Panc1 (cell line): ENCODE measurements around the gene COX17.

ENCODE experiments used
- CTCF ChIP-seq: fragments of 450-650 bp; IDR thresholded peaks from 2 replicates; pipeline ENCODE4 v1.5.1; 2017; ENCODE audit warnings: mild to moderate bottlenecking
- POLR2AphosphoS5 ChIP-seq: IDR thresholded peaks from 2 replicates; pipeline ENCODE4 v1.6.1; 2012; ENCODE audit warnings: mild to moderate bottlenecking, low read depth, low read length, moderate library complexity
- SIN3A ChIP-seq: IDR thresholded peaks from 2 replicates; pipeline ENCODE4 v1.6.1; 2012; ENCODE audit warnings: low read depth, mild to moderate bottlenecking, low read length, moderate library complexity, borderline replicate concordance; ENCODE audit not compliant: insufficient read depth
- TCF7L2 ChIP-seq: IDR thresholded peaks from 2 replicates; pipeline ENCODE4 v1.6.1; 2011; ENCODE audit warnings: mild to moderate bottlenecking, low read depth, low read length, inconsistent platforms
- TF ChIP-seq, protein P1 (sequence below), 2 experiments: IDR thresholded peaks; 2 replicates each; pipeline ENCODE4 v1.6.1; 2011 to 2012; ENCODE audit warnings: low read depth in 2 of 2, control low read depth in 1 of 2, low read length in 1 of 2, mild to moderate bottlenecking in 1 of 2, moderate library complexity in 1 of 2; ENCODE audit not compliant: insufficient read depth in 1 of 2

- no peak for TF ChIP-seq CTCF
- TF ChIP-seq POLR2AphosphoS5, result no peak
- TF ChIP-seq SIN3A, result no peak
- TF ChIP-seq, protein P1, sequence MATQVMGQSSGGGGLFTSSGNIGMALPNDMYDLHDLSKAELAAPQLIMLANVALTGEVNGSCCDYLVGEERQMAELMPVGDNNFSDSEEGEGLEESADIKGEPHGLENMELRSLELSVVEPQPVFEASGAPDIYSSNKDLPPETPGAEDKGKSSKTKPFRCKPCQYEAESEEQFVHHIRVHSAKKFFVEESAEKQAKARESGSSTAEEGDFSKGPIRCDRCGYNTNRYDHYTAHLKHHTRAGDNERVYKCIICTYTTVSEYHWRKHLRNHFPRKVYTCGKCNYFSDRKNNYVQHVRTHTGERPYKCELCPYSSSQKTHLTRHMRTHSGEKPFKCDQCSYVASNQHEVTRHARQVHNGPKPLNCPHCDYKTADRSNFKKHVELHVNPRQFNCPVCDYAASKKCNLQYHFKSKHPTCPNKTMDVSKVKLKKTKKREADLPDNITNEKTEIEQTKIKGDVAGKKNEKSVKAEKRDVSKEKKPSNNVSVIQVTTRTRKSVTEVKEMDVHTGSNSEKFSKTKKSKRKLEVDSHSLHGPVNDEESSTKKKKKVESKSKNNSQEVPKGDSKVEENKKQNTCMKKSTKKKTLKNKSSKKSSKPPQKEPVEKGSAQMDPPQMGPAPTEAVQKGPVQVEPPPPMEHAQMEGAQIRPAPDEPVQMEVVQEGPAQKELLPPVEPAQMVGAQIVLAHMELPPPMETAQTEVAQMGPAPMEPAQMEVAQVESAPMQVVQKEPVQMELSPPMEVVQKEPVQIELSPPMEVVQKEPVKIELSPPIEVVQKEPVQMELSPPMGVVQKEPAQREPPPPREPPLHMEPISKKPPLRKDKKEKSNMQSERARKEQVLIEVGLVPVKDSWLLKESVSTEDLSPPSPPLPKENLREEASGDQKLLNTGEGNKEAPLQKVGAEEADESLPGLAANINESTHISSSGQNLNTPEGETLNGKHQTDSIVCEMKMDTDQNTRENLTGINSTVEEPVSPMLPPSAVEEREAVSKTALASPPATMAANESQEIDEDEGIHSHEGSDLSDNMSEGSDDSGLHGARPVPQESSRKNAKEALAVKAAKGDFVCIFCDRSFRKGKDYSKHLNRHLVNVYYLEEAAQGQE (IDR thresholded peaks at IDR 0.05; ENCODE audit: insufficient read depth in 1 of 2, low read depth in 2 of 2, low read length in 1 of 2), result no peak
- TF ChIP-seq TCF7L2, result no peak
These were observed 7.2 kb downstream of the COX17 start for GRCh38 chr3:119669906-119670570.
